B cell (primary cell): Measurements from ENCODE around the gene ALDH3B1.

ENCODE experiments used
- EZH2 ChIP-seq: IDR thresholded peaks from 2 replicates; pipeline ENCODE4 v1.6.1; 2012; ENCODE audit warnings: borderline replicate concordance, low read depth, mild to moderate bottlenecking, moderate library complexity, low read length; ENCODE audit not compliant: insufficient read depth, poor library complexity, severe bottlenecking
- TF ChIP-seq, protein P1 (sequence below): fragments of 200-600 bp; IDR thresholded peaks from one replicate; pipeline ENCODE4 v1.8.0; 2022; ENCODE audit warnings: antibody characterized with exemption, mild to moderate bottlenecking

DNA sequence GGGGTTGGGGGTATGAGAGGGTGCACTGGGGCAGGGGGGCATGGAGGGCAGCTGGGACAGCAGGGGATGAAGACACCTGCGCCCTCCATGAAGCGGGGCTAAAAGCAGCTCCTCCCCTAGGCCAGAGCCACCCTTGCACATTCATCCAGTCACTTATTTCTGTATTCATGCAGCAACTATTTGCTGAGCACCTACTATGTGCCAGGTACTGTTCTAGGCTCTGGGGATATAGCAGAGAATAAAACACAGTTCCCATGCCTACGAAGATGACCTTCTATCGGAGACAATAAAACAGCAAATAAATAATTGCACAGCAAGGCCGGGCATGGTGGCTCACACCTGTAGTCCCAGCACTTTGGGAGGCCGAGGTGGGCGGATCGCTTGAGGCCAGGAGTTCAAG is 5.3 kb downstream of the ALDH3B1 start:
- TF ChIP-seq EZH2 = no peak
- TF ChIP-seq, protein P1, sequence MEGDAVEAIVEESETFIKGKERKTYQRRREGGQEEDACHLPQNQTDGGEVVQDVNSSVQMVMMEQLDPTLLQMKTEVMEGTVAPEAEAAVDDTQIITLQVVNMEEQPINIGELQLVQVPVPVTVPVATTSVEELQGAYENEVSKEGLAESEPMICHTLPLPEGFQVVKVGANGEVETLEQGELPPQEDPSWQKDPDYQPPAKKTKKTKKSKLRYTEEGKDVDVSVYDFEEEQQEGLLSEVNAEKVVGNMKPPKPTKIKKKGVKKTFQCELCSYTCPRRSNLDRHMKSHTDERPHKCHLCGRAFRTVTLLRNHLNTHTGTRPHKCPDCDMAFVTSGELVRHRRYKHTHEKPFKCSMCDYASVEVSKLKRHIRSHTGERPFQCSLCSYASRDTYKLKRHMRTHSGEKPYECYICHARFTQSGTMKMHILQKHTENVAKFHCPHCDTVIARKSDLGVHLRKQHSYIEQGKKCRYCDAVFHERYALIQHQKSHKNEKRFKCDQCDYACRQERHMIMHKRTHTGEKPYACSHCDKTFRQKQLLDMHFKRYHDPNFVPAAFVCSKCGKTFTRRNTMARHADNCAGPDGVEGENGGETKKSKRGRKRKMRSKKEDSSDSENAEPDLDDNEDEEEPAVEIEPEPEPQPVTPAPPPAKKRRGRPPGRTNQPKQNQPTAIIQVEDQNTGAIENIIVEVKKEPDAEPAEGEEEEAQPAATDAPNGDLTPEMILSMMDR = no peak
